GM06990 (cell line): ENCODE measurements around the gene ELK3.

Experiments used
- DNase-seq: peaks from one replicate; pipeline ENCODE4 v3.0.0-alpha.2; 2011; ENCODE audit not compliant: insufficient read length; ENCODE audit errors: extremely low read depth
- H3K27me3 ChIP-seq: replicated peaks from 2 replicates; pipeline ENCODE4 v1.6.0; 2011; ENCODE audit warnings: low read length; ENCODE audit not compliant: control insufficient read depth, insufficient read depth
- H3K36me3 ChIP-seq: 2 replicates; pipeline ENCODE4 v1.5.1; 2011; ENCODE audit warnings: low read length; ENCODE audit not compliant: control insufficient read depth, insufficient read depth
- H3K4me3 ChIP-seq: replicated peaks from 2 replicates; pipeline ENCODE4 v1.5.1; 2011; ENCODE audit warnings: low read depth, mild to moderate bottlenecking, control low read depth, low read length
- CTCF ChIP-seq: IDR thresholded peaks from 2 replicates; pipeline ENCODE4 v1.5.1; 2011; ENCODE audit warnings: low read length, control low read depth, mild to moderate bottlenecking, inconsistent platforms; ENCODE audit not compliant: insufficient read depth, poor library complexity, severe bottlenecking

Gene ELK3

GRCh38 chr12:96297504-96297903, 103.3 kb downstream of the ELK3 start:
- Histone ChIP-seq H3K36me3 (no peaks in the 10 kb centered on the region; the same call in 1 of the 2 replicates), H3K4me3 (no peak overlapping the region), H3K27me3 (no peaks in the 10 kb centered on the region)
- TF ChIP-seq CTCF, result no peak
- no peak for DNase-seq

- H3K4me3 ChIP-seq, result no peak overlapping the region
- no peak for TF ChIP-seq CTCF
- H3K36me3 ChIP-seq, result no peaks in the 10 kb centered on the region
- no peaks in the 10 kb centered on the region for H3K27me3 ChIP-seq
- no peak for DNase-seq
These were observed 105.9 kb downstream of the ELK3 start for GRCh38 chr12:96300064-96300463.

GRCh38 chr12:96301732-96302131, 107.6 kb downstream of the ELK3 start:
- no peaks in the 10 kb centered on the region for H3K27me3 ChIP-seq
- no peak overlapping the region for H3K4me3 ChIP-seq
- TF ChIP-seq CTCF, result no peak
- no peak for DNase-seq
- no peaks in the 10 kb centered on the region; the same call in 1 of the 2 replicates for H3K36me3 ChIP-seq

GRCh38 chr12:96302687-96303310, 108.6 kb downstream of the ELK3 start:
- TF ChIP-seq CTCF, result no peak
- Histone ChIP-seq H3K4me3 (no peak overlapping the region), H3K36me3 (no peaks in the 10 kb centered on the region; the same call in 1 of the 2 replicates), H3K27me3 (no peaks in the 10 kb centered on the region)
- DNase-seq, result no peak

- DNase-seq, result no peak
- no peak for TF ChIP-seq CTCF
- no peak overlapping the region for H3K4me3 ChIP-seq
- H3K36me3 ChIP-seq, result no peaks in the 10 kb centered on the region; the same call in 1 of the 2 replicates
- no peaks in the 10 kb centered on the region for H3K27me3 ChIP-seq
These were observed 109.5 kb downstream of the ELK3 start for GRCh38 chr12:96303653-96304052.

GRCh38 chr12:96305665-96306064, 111.5 kb downstream of the ELK3 start:
- DNase-seq, result no peak
- TF ChIP-seq CTCF, result no peak
- H3K36me3 ChIP-seq, result no peaks in the 10 kb centered on the region; the same call in 1 of the 2 replicates
- no peaks in the 10 kb centered on the region for H3K27me3 ChIP-seq
- H3K4me3 ChIP-seq, result no peak overlapping the region
